Measurements from ENCODE around the gene FRMD4A. TPM values are rescaled to one million over a fixed set of nuclear protein-coding genes. Genes with fewer than 3 reads are reported as not detected.

Gene FRMD4A
- total RNA-seq, 1 experiment from 2014 or later: 7.0 TPM

DNA sequence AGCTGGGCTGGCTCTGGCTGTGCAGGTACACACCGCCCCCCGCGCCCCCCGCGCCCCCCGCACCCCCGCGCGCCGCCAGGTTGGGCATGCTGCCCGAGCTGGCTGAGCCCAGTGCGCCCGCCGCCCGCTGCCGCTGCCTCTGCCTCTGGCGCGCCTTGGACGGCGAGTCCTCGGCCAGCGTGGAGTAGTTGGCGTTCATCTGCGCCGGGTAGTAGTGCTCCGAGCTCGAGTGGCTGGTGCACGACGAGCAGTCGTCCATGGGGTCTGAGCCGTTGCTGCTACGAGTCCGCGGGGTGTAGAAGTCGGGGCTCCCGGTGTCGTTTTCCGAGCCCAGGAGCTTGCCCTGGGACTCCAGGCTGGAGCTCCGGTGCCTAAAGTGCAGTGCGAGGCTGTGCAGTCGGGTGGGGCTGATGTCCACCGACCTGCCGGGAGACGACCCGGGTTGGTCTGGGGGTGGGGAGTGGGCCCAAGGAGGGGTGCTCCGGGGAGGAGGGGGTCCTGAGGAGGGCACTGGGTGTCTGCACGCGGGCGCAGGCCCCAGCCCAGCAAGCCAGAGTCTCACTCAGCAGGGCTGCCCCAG, 673.5 kb downstream of the FRMD4A start:
- CTCF ChIA-PET: no interaction called here
- no peak for DNase-seq
- intact Hi-C loops (cut with micrococcal nuclease; ENCODE audit: unreplicated experiment): no loop called here

DNA sequence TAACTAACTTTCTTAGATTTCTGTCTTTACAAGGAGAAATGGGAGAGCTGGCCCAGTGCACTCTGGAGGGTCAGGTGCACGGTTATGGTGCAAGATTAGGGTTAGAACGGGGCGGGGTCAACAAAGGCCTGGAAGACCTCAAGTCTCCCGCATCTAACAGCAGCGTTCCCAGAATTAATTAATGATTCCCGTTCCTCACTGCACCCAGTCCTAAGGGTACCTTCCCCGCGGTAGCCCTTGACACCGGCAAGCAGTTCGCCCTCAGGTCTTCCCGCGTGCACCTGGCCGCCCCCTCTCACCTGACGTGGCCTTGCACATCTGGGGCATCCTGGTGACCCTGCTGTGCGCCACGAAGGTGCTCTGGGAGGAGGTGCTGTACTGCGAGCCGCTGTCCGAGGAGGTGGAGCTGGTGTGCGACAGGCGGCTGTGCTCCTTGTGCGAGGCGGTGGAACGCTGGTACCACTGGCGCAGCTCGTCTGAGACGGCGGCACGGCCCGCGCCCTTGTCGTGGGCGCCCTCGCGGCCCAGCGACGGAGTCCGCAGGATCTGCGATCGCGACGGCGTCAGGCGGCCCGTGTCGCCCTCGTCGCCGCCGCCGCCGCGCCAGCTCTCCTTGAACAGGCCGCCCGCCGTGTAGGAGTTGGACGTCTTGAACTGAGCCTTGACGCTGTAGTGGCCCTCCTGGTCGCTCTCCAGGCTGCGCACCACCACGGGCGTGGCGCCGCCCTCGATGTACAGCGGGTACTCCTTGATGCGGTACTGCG, 674.2 kb downstream of the FRMD4A start:
- Mint-ChIP-seq H3K27me3 (ENCODE audit: unreplicated experiment) (no peaks in the 10 kb centered on the region), H3K9me3 (ENCODE audit: low read depth, unreplicated experiment) (no peaks in the 10 kb centered on the region), H3K27ac (ENCODE audit: unreplicated experiment) (no peak overlapping the region), H3K36me3 (ENCODE audit: insufficient read depth, unreplicated experiment) (peaks cover 12% of the 10 kb centered on the region), H3K4me3 (ENCODE audit: low read depth, unreplicated experiment) (no peak overlapping the region), H3K4me1 (ENCODE audit: low read depth, unreplicated experiment) (no peaks in the 10 kb centered on the region)
- TF ChIP-seq CTCF (IDR thresholded peaks at IDR 0.05; ENCODE audit: unreplicated experiment): no peak
- CTCF ChIA-PET: interaction anchor here (0.7 kb wide), 1 partner anchor 1246 kb away, joined by 6 read pairs; no protein-coding TSS in a partner anchor
- intact Hi-C loops (cut with micrococcal nuclease; ENCODE audit: unreplicated experiment): no loop called here
- DNase-seq: no peak
- no TSS peak for BruUV-seq (replicated peaks)

More for the DNA sequence above, 673.5 kb downstream of the FRMD4A start:
- TF ChIP-seq CTCF (IDR thresholded peaks at IDR 0.05; ENCODE audit: unreplicated experiment): no peak
- Mint-ChIP-seq H3K4me1 (ENCODE audit: low read depth, unreplicated experiment) (no peaks in the 10 kb centered on the region), H3K9me3 (ENCODE audit: low read depth, unreplicated experiment) (no peaks in the 10 kb centered on the region), H3K4me3 (ENCODE audit: low read depth, unreplicated experiment) (no peak overlapping the region), H3K27ac (ENCODE audit: unreplicated experiment) (no peak overlapping the region), H3K27me3 (ENCODE audit: unreplicated experiment) (no peaks in the 10 kb centered on the region), H3K36me3 (ENCODE audit: insufficient read depth, unreplicated experiment) (peaks cover 12% of the 10 kb centered on the region)
- BruUV-seq (replicated peaks): no TSS peak

DNA sequence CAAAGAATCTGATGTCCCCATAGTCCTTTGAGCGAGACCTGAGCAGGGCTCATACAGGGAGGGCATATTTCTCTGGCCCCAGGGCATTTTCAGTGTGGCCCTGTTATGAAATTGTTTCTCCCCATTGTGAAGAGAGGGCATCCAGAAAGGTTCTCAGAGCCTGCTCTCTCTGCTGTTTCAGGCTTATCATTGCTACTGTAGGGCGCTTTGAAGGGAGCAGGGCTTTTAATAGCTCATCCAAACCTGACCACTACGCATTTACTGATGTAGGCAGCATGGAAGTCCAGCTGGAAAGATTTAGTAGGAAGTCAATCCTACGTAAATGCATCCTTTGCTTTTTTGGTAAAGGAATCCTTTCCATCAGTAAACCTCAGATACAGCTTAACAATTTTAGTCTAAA, 675.9 kb downstream of the FRMD4A start:
- H3K36me3 Mint-ChIP-seq (ENCODE audit: insufficient read depth, unreplicated experiment): peaks cover 7% of the 10 kb centered on the region
- no peaks in the 10 kb centered on the region for H3K27me3 Mint-ChIP-seq (ENCODE audit: unreplicated experiment)
- no peak overlapping the region for H3K4me3 Mint-ChIP-seq (ENCODE audit: low read depth, unreplicated experiment)
- CTCF ChIA-PET: interaction anchor here (1.5 kb wide), 1 partner anchor 129 kb away, joined by 3 read pairs; no protein-coding TSS in a partner anchor
- no peaks in the 10 kb centered on the region for H3K4me1 Mint-ChIP-seq (ENCODE audit: low read depth, unreplicated experiment)
- no peak overlapping the region for H3K27ac Mint-ChIP-seq (ENCODE audit: unreplicated experiment)
- H3K9me3 Mint-ChIP-seq (ENCODE audit: low read depth, unreplicated experiment): no peaks in the 10 kb centered on the region
- no TSS peak for BruUV-seq (replicated peaks)
- no peak for DNase-seq
- TF ChIP-seq CTCF (IDR thresholded peaks at IDR 0.05; ENCODE audit: unreplicated experiment): no peak
- intact Hi-C loops (cut with micrococcal nuclease; ENCODE audit: unreplicated experiment): no loop called here

- H3K4me3 Mint-ChIP-seq (ENCODE audit: low read depth, unreplicated experiment): no peak overlapping the region
- H3K36me3 Mint-ChIP-seq (ENCODE audit: insufficient read depth, unreplicated experiment): peaks cover 6% of the 10 kb centered on the region
- CTCF ChIA-PET: interaction anchor here (1.5 kb wide), 1 partner anchor 130 kb away, joined by 3 read pairs; no protein-coding TSS in a partner anchor
- TF ChIP-seq CTCF (IDR thresholded peaks at IDR 0.05; ENCODE audit: unreplicated experiment): no peak
- no peaks in the 10 kb centered on the region for H3K9me3 Mint-ChIP-seq (ENCODE audit: low read depth, unreplicated experiment)
- no peak for DNase-seq
- no peaks in the 10 kb centered on the region for H3K27me3 Mint-ChIP-seq (ENCODE audit: unreplicated experiment)
- no TSS peak for BruUV-seq (replicated peaks)
- intact Hi-C loops (cut with micrococcal nuclease; ENCODE audit: unreplicated experiment): no loop called here
- no peak overlapping the region for H3K27ac Mint-ChIP-seq (ENCODE audit: unreplicated experiment)
- no peaks in the 10 kb centered on the region for H3K4me1 Mint-ChIP-seq (ENCODE audit: low read depth, unreplicated experiment)
Observed at GRCh38 chr10:13654118-13654830, 676.5 kb downstream of the FRMD4A start.
